G401.6 (cell line): Measurements from ENCODE around the gene AATK.

ENCODE experiments used
- FAIRE-seq: peaks from 2 replicates; lab custom pipeline; 2012; peaks lifted over from hg19 to GRCh38; lab: Jason Lieb, UNC

AATK gene

GRCh38 chr17:81127526-81128177 lies 38.4 kb downstream of the AATK start:
- no peak for FAIRE-seq

- no peak for FAIRE-seq
These were observed 38.9 kb downstream of the AATK start for GRCh38 chr17:81127133-81127455.

DNA sequence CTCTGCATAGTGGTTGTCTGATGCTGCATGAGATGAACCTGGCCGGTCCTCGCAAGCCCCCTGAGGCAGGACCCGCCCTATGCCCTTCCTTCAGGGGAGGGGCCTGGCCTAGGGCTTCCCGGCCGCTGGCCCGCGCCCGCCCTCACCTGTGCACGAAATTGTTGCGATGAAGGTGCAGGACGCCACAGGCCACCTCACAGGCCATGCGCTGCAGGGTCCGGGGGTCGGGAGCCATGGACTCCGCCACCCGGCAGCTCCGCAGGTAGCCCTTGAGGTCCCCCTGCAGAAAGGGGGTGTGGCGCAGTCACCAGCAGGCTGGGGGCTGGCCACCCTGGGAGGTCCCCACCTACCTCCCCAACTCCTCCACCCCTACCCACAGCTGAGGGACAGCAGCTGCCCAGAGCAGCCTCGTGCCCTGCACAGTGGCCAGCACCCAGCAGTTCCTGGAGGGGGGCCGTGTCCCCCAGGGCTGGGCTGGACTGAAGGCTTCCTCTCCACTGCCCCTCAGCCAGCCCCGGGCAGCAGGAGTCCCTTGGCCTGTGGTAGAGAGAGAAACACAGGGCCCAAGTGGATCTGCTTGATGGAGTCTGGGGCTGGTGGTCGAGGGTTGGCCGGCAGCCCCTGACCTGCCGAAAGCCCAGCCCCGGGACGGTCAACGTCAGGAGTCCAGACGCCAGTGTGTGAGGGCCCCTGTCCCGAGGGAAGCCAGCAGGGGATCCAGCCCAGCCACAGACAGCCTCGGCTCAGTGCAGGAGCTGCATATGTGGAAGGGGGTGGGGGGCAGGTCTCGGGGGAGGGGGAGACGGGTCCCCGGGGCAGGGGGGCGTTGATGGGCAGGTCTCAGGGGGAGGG lies 39.5 kb downstream of the AATK start:
- no peak for FAIRE-seq

DNA sequence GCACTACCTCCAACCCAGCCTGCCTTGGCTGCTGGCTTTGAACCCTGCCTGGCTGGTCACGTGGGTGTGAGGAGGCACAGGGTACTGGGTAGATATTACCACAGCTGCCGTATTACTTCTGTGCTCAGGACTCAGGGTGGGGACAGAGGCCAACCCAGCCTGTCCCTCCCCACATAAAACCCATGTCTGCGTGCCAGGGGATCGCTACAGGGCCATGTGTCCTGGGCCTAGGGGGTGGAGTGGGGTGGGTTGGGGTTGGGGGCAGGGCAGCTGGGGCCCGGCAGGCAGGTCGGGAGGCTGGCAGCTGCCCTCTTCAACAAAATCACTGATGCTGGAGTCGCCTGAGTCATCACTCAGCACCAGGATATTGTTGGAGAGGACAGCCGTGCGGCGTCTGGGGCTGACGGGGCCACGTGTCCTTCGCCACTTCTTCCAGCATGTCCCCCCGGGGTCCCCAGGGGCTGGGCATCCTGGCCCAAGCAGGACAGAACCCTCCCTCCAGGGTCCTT lies 40.4 kb downstream of the AATK start:
- FAIRE-seq: no peak

DNA sequence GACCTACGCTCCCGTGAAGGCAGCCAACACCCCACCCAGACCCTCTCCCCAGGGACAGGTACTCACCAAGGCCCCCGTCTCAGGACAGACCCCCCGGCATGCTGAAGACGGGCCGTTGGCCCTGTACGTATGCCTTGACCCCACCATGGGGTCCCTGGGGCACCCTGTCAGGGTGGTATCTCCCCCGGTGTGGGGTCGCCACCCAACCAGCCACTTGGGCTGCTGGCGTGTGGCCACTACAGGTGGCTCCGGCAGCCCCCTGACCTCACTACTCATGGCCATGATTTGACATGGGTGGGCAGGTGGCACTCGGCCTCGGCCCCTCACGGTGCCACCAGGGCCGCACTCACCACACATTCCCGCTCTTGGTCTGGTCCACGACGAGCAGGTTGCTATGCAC lies 41.6 kb downstream of the AATK start:
- FAIRE-seq: no peak

GRCh38 chr17:81123052-81124048 lies 42.7 kb downstream of the AATK start:
- FAIRE-seq: no peak

GRCh38 chr17:81121841-81122733 lies 43.9 kb downstream of the AATK start:
- FAIRE-seq: no peak

- FAIRE-seq: no peak
These were observed 45.1 kb downstream of the AATK start for GRCh38 chr17:81120695-81121621.

DNA sequence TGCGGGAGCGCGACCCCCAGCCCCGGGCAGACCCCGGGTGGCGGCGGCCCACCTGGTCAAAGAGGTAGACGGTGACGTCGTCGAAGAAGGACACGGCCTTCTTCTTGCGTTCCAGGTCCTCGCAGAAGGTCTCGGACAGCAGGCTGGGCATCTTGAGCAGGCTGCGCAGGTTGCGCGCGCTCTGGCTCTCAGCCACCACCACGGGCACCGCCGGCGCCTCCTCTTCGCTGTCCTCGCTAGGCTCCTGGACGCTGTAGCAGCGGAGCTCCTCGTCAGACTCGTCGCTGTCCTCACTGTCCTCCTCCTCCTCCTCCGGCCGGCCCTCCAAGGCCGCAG lies 45.9 kb downstream of the AATK start:
- no peak for FAIRE-seq

DNA sequence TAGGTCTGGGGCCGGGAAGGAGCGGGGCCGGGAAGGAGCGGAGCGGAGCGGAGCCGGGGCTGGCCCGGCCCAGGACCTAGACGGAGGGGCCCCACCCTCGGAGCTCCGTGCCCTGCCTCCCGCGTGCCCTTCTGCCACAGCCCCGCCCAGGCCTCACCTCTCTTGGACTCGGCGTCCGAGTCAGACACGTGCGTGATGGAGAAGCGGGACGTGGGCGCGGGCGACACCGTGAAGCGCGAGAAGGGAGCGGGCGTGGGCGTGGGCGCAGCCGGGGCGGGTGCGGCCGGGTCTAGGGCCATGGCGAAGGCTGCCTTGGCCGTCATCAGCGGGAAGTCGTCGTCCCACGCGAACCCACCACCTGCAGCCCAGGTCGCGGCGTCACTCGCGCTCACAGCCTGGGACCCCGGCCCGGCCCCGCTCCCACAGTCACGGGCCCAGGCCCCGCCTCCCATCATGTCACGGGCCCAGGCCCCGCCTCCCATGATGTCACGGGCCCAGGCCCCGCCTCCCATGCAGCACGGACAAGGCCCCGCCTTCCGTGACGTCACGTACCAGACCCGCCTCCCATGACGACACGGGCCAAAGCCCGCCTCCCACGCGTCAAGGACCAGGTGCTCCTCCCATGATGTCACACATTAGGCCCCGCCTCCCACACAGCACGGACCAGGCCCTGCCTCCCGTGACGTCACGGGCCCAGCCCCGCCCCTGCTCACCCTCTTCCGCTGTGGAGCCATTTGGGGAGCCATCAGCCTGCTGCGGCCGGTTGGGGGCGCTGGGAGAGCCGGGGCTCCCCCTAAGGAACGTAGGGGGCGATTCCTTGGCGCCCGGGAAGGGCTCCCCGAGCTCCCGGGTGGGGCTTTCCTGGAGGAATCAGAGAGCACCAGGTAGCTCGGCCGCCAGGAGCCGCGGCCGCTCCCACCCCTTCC lies 46.5 kb downstream of the AATK start:
- peak; percentile 99 for FAIRE-seq

DNA sequence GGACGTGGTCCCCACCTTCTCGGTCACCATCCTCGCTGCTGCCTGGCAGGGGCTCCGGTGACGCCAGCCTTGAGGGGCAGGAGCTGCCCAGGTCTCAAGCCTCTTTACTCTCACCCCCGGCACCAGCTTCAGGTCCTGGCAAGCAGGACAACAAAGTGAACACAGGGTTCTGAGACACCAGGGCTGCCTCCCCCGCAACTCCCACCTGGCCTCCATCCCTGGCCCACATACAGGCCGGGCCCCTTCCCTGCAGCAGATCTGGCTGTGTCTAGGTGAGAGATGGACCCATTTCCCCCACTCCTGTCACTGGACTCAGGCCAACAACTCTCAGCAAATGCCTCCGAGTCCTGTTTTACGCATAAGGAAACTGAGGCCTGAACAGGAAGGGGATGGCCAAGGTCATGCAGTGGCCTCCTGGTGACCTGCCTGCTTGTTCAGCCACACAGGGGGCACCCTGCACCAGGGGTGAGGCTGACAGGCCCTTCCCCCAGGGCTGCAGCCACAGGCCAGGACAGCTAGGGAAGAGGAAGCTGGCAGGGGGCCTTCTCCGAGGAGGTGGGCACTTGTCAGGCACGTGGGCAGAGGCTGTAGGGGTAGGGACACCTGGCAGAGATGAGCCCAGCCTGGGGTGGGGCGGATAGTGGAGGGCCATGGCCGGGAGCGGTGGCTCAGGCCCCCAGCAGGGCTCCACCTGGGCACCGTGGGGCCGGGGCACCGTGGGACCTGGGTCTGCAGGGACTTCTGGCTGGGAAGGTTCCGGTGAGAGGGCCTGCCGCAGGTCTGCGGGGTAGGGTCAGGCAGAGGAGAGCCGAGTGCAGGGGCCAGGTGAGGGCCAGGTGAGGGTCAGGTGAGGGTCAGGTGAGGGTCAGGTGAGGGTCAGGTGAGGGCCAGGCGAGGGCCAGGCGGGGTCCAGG lies 47.5 kb downstream of the AATK start:
- FAIRE-seq: no peak

DNA sequence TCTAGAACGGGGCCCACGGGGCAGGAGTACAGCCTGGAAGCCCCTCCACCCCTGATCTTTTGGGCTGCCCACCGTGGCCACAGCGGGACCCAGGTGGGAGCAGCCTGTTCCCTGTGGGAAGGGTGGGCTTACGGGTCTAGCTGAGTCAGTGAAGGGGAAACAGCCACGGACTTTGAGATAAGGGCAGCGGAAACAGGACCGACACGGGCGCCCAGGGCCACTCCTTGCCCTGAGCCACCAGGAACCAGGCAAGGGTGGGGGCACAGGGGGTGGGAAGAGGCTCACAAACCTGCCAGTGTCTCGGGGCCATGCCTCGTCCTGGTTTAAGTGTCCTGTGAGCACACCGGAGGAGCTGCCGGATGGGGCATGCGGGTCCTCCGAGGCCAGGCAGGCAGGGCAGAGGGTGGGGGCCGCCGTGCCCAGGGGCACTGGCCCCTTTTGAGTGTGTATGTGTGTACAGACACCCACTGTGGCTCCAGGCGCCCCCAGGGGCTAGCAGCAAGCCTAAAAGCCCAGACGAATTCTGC lies 48.3 kb downstream of the AATK start:
- no peak for FAIRE-seq

GRCh38 chr17:81116704-81117103 lies 49.3 kb downstream of the AATK start:
- no peak for FAIRE-seq

- no peak for FAIRE-seq
These were observed 50.1 kb downstream of the AATK start for GRCh38 chr17:81115749-81116464.

DNA sequence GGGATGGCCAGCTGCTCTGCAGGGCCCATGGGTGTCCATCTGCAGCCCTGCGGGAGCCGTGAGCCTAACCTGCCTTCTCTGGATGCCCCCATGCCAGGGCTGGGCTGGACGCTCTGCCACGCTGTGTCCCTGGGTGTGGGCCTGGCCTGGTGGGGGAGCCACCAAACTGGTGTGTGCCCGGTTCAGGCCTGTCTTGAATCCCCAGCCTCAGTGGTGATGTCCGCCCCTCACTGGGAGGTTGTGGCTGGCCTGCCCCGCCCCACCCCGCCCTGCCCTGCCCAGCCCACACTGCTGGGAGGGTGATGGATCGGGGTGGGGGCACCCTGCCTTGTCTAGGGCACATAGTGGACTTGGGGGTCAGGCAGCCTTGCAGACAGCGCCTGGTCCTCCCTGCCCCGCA lies 50.8 kb downstream of the AATK start:
- FAIRE-seq: no peak

- no peak for FAIRE-seq
These were observed 51.5 kb downstream of the AATK start for GRCh38 chr17:81114351-81115093.
